WI38 (cell line): Measurements from ENCODE around the gene PTK6.

ENCODE experiments used
- H3K4me3 ChIP-seq: 2 replicates; pipeline ENCODE4 v1.5.1; 2011; ENCODE audit warnings: low read depth, mild to moderate bottlenecking, control low read depth, low read length
- CTCF ChIP-seq: IDR thresholded peaks from 2 replicates; pipeline ENCODE4 v1.5.1; 2012; ENCODE audit warnings: low read depth, mild to moderate bottlenecking, control low read depth, low read length

The PTK6 gene

GRCh38 chr20:63533871-63534393 is 3.2 kb downstream of the PTK6 start:
- no peak for TF ChIP-seq CTCF
- H3K4me3 ChIP-seq = no peak overlapping the region

DNA sequence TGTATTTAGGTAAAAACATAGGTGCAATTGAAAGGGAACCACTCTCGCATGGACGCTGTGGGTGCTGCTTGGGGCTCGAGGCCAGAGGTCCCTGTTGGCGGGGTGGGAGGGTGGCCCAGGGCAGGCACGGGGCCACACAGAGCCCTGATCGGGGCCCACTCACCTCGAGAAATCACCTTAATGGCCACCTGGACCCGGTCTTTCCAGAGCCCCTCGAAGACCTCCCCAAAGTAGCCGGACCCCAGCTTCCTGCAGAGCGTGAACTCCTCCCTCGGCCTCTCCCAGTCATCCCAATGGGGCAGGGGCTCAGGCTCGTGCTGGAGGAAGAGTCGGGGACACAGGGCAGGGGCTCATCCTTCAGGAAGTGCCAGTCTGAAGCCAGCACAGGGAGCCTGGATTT is 3.8 kb downstream of the PTK6 start:
- no peak for TF ChIP-seq CTCF
- no peak overlapping the region for H3K4me3 ChIP-seq

- no peak overlapping the region for H3K4me3 ChIP-seq
- no peak for TF ChIP-seq CTCF
Measured at GRCh38 chr20:63532449-63532971, 4.7 kb downstream of the PTK6 start.

- TF ChIP-seq CTCF = no peak
- no peak overlapping the region for H3K4me3 ChIP-seq
Measured at GRCh38 chr20:63531686-63532448, 5.3 kb downstream of the PTK6 start.

DNA sequence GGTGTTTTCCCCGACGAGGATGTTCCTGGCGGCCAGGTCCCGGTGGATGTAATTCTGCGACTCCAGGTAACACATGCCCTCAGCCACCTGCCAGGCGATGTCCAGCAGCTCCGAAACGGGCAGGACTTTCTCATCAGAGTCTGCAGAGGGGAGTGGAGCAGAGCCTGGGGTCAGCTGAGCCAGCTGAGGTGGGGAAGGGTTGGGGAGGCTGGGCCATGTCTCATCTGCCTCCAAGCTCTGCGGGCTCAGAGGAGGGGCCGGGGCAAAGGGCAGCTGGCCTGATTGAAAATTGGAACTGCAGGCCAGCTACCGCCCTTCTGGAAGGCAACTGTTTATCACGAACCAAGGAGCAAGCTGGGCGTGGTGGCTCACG is 6.4 kb downstream of the PTK6 start:
- no peak overlapping the region for H3K4me3 ChIP-seq
- TF ChIP-seq CTCF = no peak

- TF ChIP-seq CTCF = no peak
- H3K4me3 ChIP-seq = no peak overlapping the region
Measured at GRCh38 chr20:63529861-63530787, 7.1 kb downstream of the PTK6 start.
